SK-N-SH treated with all-trans-retinoic acid at 6 μM for 48 hours (cell line): ENCODE data around the gene KMT2A.
A peak's percentile ranks its signal among the peaks of the same experiment; 100 is the strongest.

Experiments
- ATAC-seq: fragments of 200-7000 bp; cut with Tn5 transposase; 3 replicates; pipeline ENCODE4 v1.9.1; 2020; ENCODE audit warnings: mild to moderate bottlenecking, moderate library complexity
- ARNTL ChIP-seq: fragments of 450-650 bp; formaldehyde crosslinking; IDR thresholded peaks from 2 replicates; pipeline ENCODE4 v1.5.0; 2020; ENCODE audit warnings: low read depth, mild to moderate bottlenecking, moderate library complexity, borderline replicate concordance
- BACH2 ChIP-seq: fragments of 250-450 bp; sonication (Bioruptor Pico); IDR thresholded peaks from 2 replicates; pipeline ENCODE4 v1.9.0; 2021; ENCODE audit warnings: mild to moderate bottlenecking, borderline replicate concordance
- CSDC2 ChIP-seq: fragments of 250-450 bp; sonication (Bioruptor Pico); IDR thresholded peaks from 2 replicates; pipeline ENCODE4 v1.5.0; 2020; ENCODE audit warnings: mild to moderate bottlenecking, moderate library complexity
- GLIS3 ChIP-seq: fragments of 250-450 bp; sonication (Bioruptor Pico); IDR thresholded peaks from 2 replicates; pipeline ENCODE4 v1.5.0; 2020; ENCODE audit warnings: mild to moderate bottlenecking, moderate library complexity
- ISL1 ChIP-seq: fragments of 250-450 bp; sonication (Bioruptor Pico); IDR thresholded peaks from 2 replicates; pipeline ENCODE4 v2.1.2; 2022; ENCODE audit warnings: mild to moderate bottlenecking, moderate library complexity
- OSR1 ChIP-seq: fragments of 250-450 bp; sonication (Bioruptor Pico); IDR thresholded peaks from 2 replicates; pipeline ENCODE4 v1.8.0; 2022; ENCODE audit warnings: moderate library complexity, mild to moderate bottlenecking, inconsistent platforms
- PPARA ChIP-seq: fragments of 250-450 bp; sonication (Bioruptor Pico); IDR thresholded peaks from 2 replicates; pipeline ENCODE4 v1.5.0; 2020; ENCODE audit warnings: mild to moderate bottlenecking, borderline replicate concordance
- SNAI2 ChIP-seq: fragments of 250-450 bp; sonication (Bioruptor Pico); IDR thresholded peaks from 2 replicates; pipeline ENCODE4 v1.5.0; 2020; ENCODE audit warnings: mild to moderate bottlenecking, moderate library complexity
- TCF4 ChIP-seq: fragments of 250-450 bp; sonication (Bioruptor Pico); IDR thresholded peaks from 2 replicates; pipeline ENCODE4 v1.8.0; 2021; ENCODE audit warnings: mild to moderate bottlenecking, moderate library complexity, borderline replicate concordance
- ZC3H10 ChIP-seq: fragments of 250-450 bp; sonication (Bioruptor Pico); IDR thresholded peaks from 2 replicates; pipeline ENCODE4 v1.5.1; 2021; ENCODE audit warnings: mild to moderate bottlenecking, moderate library complexity
- ZFP3 ChIP-seq: fragments of 250-450 bp; sonication (Bioruptor Pico); IDR thresholded peaks from 2 replicates; pipeline ENCODE4 v1.5.0; 2020; ENCODE audit warnings: mild to moderate bottlenecking, moderate library complexity
- ZNF565 ChIP-seq: fragments of 450-650 bp; formaldehyde crosslinking; conservative IDR thresholded peaks from 2 replicates; pipeline ENCODE4 v1.5.0; 2020; ENCODE audit warnings: low read depth, mild to moderate bottlenecking, moderate library complexity
- ZNF70 ChIP-seq: fragments of 450-650 bp; formaldehyde crosslinking; IDR thresholded peaks from 2 replicates; pipeline ENCODE4 v1.5.0; 2020; ENCODE audit warnings: mild to moderate bottlenecking, moderate library complexity
- ZNF8 ChIP-seq: fragments of 450-650 bp; formaldehyde crosslinking; IDR thresholded peaks from 2 replicates; pipeline ENCODE4 v1.5.0; 2020; ENCODE audit warnings: mild to moderate bottlenecking, moderate library complexity
- TF ChIP-seq, protein P1 (sequence below): fragments of 250-450 bp; sonication (Bioruptor Pico); IDR thresholded peaks from 2 replicates; pipeline ENCODE4 v1.8.0; 2020; ENCODE audit warnings: mild to moderate bottlenecking, moderate library complexity, borderline replicate concordance
- TF ChIP-seq, protein P2 (sequence below): fragments of 250-450 bp; sonication (Bioruptor Pico); IDR thresholded peaks from 2 replicates; pipeline ENCODE4 v1.5.1; 2021; ENCODE audit warnings: mild to moderate bottlenecking, moderate library complexity
- TF ChIP-seq, protein P3 (sequence below): fragments of 250-450 bp; sonication (Bioruptor Pico); IDR thresholded peaks from 2 replicates; pipeline ENCODE4 v1.5.0; 2020; ENCODE audit warnings: mild to moderate bottlenecking, moderate library complexity
- TF ChIP-seq, protein P4 (sequence below): fragments of 250-450 bp; sonication (Bioruptor Pico); IDR thresholded peaks from 2 replicates; pipeline ENCODE4 v1.8.0; 2021; ENCODE audit warnings: low read depth, mild to moderate bottlenecking, moderate library complexity, borderline replicate concordance
- TF ChIP-seq, protein P5 (sequence below): fragments of 250-450 bp; sonication (Bioruptor Pico); IDR thresholded peaks from 2 replicates; pipeline ENCODE4 v1.5.1; 2020; ENCODE audit warnings: low read depth, mild to moderate bottlenecking, moderate library complexity

Gene KMT2A

DNA sequence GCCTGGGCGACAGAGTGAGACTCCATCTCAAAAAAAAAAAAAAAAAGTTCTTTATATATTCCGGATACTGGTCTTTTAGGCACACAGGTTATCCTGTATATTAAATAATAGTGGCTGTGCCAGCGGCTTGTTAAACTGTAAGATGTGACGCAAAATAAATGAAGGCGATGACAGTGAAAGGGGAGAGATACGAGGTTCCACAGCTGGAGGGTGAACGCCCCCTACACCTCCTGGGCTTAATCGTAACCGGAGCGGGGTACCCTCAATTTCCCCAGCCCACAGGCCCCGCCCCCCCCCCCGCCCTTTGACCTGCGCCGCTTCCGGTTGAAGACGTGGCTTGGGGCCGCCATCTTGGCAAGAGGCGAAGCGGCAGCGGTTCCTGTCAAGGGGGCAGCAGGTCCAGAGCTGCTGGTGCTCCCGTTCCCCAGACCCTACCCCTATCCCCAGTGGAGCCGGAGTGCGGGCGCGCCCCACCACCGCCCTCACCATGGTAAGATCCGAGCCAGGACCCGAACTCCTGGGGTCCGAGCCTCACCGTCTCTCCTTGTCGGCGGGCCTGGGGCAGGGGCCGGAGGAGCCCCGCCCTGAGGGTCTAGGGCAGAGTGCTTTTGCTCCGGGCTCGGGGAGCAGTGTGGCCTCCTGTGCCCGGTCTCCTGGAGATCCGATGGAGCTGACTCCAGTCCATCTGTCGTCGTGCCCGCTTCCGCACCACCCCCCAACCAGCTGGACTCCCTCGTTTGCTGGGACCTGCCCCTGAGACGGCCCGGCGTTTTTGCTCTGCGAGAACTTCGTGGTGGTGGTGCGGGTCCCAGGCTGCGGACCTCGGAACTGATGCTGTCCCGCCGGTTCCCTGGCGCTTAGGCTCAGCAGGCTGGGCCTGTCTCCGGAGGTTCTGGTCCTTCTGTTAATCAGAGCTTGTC lies 136.0 kb downstream of the KMT2A start, which contains the start of gene ARCN1:
ARCN1 (plus strand) TSS at position 349 of the 920 bp plus-strand sequence; CDS start at position 488, 139 bp downstream.
- TF ChIP-seq GLIS3 (CRISPR knock-in tag) = no peak
- TF ChIP-seq, protein P1, sequence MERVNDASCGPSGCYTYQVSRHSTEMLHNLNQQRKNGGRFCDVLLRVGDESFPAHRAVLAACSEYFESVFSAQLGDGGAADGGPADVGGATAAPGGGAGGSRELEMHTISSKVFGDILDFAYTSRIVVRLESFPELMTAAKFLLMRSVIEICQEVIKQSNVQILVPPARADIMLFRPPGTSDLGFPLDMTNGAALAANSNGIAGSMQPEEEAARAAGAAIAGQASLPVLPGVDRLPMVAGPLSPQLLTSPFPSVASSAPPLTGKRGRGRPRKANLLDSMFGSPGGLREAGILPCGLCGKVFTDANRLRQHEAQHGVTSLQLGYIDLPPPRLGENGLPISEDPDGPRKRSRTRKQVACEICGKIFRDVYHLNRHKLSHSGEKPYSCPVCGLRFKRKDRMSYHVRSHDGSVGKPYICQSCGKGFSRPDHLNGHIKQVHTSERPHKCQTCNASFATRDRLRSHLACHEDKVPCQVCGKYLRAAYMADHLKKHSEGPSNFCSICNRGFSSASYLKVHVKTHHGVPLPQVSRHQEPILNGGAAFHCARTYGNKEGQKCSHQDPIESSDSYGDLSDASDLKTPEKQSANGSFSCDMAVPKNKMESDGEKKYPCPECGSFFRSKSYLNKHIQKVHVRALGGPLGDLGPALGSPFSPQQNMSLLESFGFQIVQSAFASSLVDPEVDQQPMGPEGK (CRISPR knock-in tag) = no peak
- TF ChIP-seq, protein P2, sequence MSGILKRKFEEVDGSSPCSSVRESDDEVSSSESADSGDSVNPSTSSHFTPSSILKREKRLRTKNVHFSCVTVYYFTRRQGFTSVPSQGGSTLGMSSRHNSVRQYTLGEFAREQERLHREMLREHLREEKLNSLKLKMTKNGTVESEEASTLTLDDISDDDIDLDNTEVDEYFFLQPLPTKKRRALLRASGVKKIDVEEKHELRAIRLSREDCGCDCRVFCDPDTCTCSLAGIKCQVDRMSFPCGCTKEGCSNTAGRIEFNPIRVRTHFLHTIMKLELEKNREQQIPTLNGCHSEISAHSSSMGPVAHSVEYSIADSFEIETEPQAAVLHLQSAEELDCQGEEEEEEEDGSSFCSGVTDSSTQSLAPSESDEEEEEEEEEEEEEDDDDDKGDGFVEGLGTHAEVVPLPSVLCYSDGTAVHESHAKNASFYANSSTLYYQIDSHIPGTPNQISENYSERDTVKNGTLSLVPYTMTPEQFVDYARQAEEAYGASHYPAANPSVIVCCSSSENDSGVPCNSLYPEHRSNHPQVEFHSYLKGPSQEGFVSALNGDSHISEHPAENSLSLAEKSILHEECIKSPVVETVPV (CRISPR knock-in tag) = no peak
- no peak for TF ChIP-seq ZNF70 (CRISPR knock-in tag)
- TF ChIP-seq ZNF565 = no peak
- TF ChIP-seq SNAI2 (CRISPR knock-in tag) = no peak
- TF ChIP-seq, protein P3, sequence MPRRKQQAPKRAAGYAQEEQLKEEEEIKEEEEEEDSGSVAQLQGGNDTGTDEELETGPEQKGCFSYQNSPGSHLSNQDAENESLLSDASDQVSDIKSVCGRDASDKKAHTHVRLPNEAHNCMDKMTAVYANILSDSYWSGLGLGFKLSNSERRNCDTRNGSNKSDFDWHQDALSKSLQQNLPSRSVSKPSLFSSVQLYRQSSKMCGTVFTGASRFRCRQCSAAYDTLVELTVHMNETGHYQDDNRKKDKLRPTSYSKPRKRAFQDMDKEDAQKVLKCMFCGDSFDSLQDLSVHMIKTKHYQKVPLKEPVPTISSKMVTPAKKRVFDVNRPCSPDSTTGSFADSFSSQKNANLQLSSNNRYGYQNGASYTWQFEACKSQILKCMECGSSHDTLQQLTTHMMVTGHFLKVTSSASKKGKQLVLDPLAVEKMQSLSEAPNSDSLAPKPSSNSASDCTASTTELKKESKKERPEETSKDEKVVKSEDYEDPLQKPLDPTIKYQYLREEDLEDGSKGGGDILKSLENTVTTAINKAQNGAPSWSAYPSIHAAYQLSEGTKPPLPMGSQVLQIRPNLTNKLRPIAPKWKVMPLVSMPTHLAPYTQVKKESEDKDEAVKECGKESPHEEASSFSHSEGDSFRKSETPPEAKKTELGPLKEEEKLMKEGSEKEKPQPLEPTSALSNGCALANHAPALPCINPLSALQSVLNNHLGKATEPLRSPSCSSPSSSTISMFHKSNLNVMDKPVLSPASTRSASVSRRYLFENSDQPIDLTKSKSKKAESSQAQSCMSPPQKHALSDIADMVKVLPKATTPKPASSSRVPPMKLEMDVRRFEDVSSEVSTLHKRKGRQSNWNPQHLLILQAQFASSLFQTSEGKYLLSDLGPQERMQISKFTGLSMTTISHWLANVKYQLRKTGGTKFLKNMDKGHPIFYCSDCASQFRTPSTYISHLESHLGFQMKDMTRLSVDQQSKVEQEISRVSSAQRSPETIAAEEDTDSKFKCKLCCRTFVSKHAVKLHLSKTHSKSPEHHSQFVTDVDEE (CRISPR knock-in tag) = no peak
- TF ChIP-seq, protein P4, sequence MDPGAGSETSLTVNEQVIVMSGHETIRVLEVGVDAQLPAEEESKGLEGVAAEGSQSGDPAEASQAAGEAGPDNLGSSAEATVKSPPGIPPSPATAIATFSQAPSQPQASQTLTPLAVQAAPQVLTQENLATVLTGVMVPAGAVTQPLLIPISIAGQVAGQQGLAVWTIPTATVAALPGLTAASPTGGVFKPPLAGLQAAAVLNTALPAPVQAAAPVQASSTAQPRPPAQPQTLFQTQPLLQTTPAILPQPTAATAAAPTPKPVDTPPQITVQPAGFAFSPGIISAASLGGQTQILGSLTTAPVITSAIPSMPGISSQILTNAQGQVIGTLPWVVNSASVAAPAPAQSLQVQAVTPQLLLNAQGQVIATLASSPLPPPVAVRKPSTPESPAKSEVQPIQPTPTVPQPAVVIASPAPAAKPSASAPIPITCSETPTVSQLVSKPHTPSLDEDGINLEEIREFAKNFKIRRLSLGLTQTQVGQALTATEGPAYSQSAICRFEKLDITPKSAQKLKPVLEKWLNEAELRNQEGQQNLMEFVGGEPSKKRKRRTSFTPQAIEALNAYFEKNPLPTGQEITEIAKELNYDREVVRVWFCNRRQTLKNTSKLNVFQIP (CRISPR knock-in tag) = no peak
- no peak for TF ChIP-seq ARNTL (CRISPR knock-in tag)
- no peak for TF ChIP-seq TCF4
- ATAC-seq = peak; percentile 85

DNA sequence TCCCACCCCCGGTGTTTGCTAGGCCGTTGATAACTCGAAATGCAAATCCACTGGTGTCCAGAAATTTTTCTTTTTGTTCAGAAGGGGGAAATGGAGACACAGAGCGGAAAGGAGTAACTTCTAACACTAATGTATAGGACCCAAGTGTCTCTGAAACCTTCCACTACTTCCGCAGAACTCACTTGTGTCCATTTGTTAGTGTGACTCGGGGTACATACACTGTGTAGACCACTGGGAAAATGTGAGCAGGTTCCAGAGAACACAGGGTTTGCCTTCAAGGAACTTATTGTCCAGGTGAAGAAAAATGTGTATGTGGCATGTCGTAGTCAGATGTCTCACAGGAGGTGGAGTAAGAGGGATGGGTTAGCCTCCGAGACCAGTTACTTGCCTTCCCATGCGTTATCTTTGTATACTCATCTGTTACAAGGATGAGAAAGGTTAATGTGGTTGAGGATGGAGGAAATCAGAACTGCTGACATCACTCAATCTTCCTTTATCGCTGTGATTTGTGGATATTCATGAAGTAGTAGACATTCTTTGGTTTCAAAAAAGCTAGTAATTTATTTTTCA lies 136.8 kb downstream of the KMT2A start:
- peak; percentile 58 for ATAC-seq
- TF ChIP-seq ZC3H10 (CRISPR knock-in tag) = no peak
- TF ChIP-seq OSR1 (CRISPR knock-in tag) = no peak
- TF ChIP-seq GLIS3 (CRISPR knock-in tag) = no peak
- TF ChIP-seq, protein P2 (CRISPR knock-in tag) = no peak
- TF ChIP-seq, protein P5, sequence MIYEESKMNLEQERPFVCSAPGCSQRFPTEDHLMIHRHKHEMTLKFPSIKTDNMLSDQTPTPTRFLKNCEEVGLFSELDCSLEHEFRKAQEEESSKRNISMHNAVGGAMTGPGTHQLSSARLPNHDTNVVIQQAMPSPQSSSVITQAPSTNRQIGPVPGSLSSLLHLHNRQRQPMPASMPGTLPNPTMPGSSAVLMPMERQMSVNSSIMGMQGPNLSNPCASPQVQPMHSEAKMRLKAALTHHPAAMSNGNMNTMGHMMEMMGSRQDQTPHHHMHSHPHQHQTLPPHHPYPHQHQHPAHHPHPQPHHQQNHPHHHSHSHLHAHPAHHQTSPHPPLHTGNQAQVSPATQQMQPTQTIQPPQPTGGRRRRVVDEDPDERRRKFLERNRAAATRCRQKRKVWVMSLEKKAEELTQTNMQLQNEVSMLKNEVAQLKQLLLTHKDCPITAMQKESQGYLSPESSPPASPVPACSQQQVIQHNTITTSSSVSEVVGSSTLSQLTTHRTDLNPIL (CRISPR knock-in tag) = no peak
- no peak for TF ChIP-seq ZFP3 (CRISPR knock-in tag)
- no peak for TF ChIP-seq ZNF8 (CRISPR knock-in tag)
- TF ChIP-seq, protein P4 (CRISPR knock-in tag) = no peak
- no peak for TF ChIP-seq PPARA (CRISPR knock-in tag)
- TF ChIP-seq, protein P1 (CRISPR knock-in tag) = no peak
- TF ChIP-seq ISL1 (CRISPR knock-in tag) = no peak
- no peak for TF ChIP-seq SNAI2 (CRISPR knock-in tag)
- TF ChIP-seq TCF4 = no peak
- TF ChIP-seq BACH2 (CRISPR knock-in tag) = no peak
- TF ChIP-seq CSDC2 (CRISPR knock-in tag) = no peak
